ENCODE data around the gene HDAC5. TPM values are rescaled to one million over a fixed set of nuclear protein-coding genes. Genes with fewer than 3 reads are reported as not detected.

Gene HDAC5
- total RNA-seq, 1 donor from 2014 or later: 32.0 TPM

- peak; percentile 76 for ATAC-seq
Observed at GRCh38 chr17:44086364-44087311, 36.8 kb downstream of the HDAC5 start.

GRCh38 chr17:44085908-44086307 is 37.5 kb downstream of the HDAC5 start:
- ATAC-seq: no peak

- ATAC-seq: no peak
Observed at GRCh38 chr17:44084921-44085320, 38.5 kb downstream of the HDAC5 start.

- no peak for ATAC-seq
Observed at GRCh38 chr17:44084131-44084538, 39.3 kb downstream of the HDAC5 start.

- no peak for ATAC-seq
Observed at GRCh38 chr17:44083250-44083849, 40.1 kb downstream of the HDAC5 start.

GRCh38 chr17:44082256-44082927 is 41.0 kb downstream of the HDAC5 start:
- ATAC-seq: no peak

- ATAC-seq: no peak
Observed at GRCh38 chr17:44081681-44082080, 41.8 kb downstream of the HDAC5 start.

GRCh38 chr17:44079877-44080821 is 43.3 kb downstream of the HDAC5 start:
- peak; percentile 1 for ATAC-seq

- ATAC-seq: no peak
Observed at GRCh38 chr17:44078412-44078811, 45.0 kb downstream of the HDAC5 start.

GRCh38 chr17:44077595-44077909 is 45.9 kb downstream of the HDAC5 start:
- no peak for ATAC-seq

- ATAC-seq: no peak
Observed at GRCh38 chr17:44076716-44077594, 46.5 kb downstream of the HDAC5 start.

- no peak for ATAC-seq
Observed at GRCh38 chr17:44075598-44076293, 47.7 kb downstream of the HDAC5 start.

- no peak for ATAC-seq
Observed at GRCh38 chr17:44074911-44075285, 48.5 kb downstream of the HDAC5 start.

- ATAC-seq: no peak
Observed at GRCh38 chr17:44074231-44074910, 49.1 kb downstream of the HDAC5 start.

- ATAC-seq: peak; percentile 65
Observed at GRCh38 chr17:44071772-44072171, 51.7 kb downstream of the HDAC5 start.

- ATAC-seq: no peak
Observed at GRCh38 chr17:44071198-44071520, 52.3 kb downstream of the HDAC5 start.

- ATAC-seq: peak; percentile 80
Observed at GRCh38 chr17:44070455-44071197, 52.8 kb downstream of the HDAC5 start, which contains the start of gene G6PC3. G6PC3 (plus strand) TSS chr17:44070735; CDS start chr17:44070966, 231 bp downstream.

- no peak for ATAC-seq
Observed at GRCh38 chr17:44069974-44070454, 53.4 kb downstream of the HDAC5 start.

GRCh38 chr17:44067545-44067940 is 55.9 kb downstream of the HDAC5 start:
- ATAC-seq: no peak

All from esophagus mucosa (tissue), 1 donor.